ENCODE data around the gene SMAD5. TPM values are rescaled to one million over a fixed set of nuclear protein-coding genes. Genes with fewer than 3 reads are reported as not detected.

Gene SMAD5
- total and polyA plus RNA-seq, 2 of the 8 experiments (the other 6 are each of a cell fraction or from before 2014, with no cell fraction given) = 30.2 to 60.5 TPM

GRCh38 chr5:136153581-136154236, 21.1 kb downstream of the SMAD5 start:
- no peak for DNase-seq (ENCODE audit: low read depth in 1 of 2, low spot score in 2 of 2)
- Histone ChIP-seq H3K18ac (ENCODE audit: extremely low read depth, low read length) (no peak overlapping the region), H3K4me2 (ENCODE audit: insufficient read depth in 1 of 2, low read depth in 2 of 2, low read length in 2 of 2) (no peak overlapping the region), H2BK12ac (ENCODE audit: low read depth, low read length) (no peak overlapping the region), H2BK120ac (replicated peaks; ENCODE audit: low read depth, low read length) (no peak overlapping the region), H3K36me3 (ENCODE audit: control insufficient read depth in 2 of 4, insufficient read depth in 4 of 4, low read length in 3 of 4) (peaks cover 4 to 34% (median 20%) of the 10 kb centered on the region in 4 experiments; a peak in 7 of 8 replicates), H3K56ac (replicated peaks; ENCODE audit: insufficient read length, low read depth, low read length) (no peak overlapping the region), H2BK5ac (ENCODE audit: low read depth, low read length) (no peak overlapping the region), H3K9ac (replicated peaks in 1 of 4; ENCODE audit: extremely low read depth in 1 of 4, low read depth in 3 of 4, low read length in 3 of 4) (no peak overlapping the region), H3K23ac (ENCODE audit: insufficient read length) (no peak overlapping the region), H3K27me3 (replicated peaks in 1 of 4; ENCODE audit: control insufficient read depth in 3 of 4, extremely low read depth in 1 of 4, insufficient read depth in 3 of 4, low read length in 3 of 4) (no peaks in the 10 kb centered on the region), H3K4me1 (replicated peaks in 1 of 4; ENCODE audit: control insufficient read depth in 3 of 4, insufficient read depth in 4 of 4, low read length in 3 of 4) (no peaks in the 10 kb centered on the region), H3K9me3 (ENCODE audit: insufficient read depth in 2 of 2, low read depth in 1 of 2, low read length in 1 of 2) (peaks cover 0 to 3% of the 10 kb centered on the region in 2 experiments; a peak in 1 of 4 replicates), H2BK15ac (ENCODE audit: low read length) (no peak overlapping the region), H4K91ac (replicated peaks; ENCODE audit: insufficient read length, low read length) (no peak overlapping the region), H3K27ac (ENCODE audit: low read depth, low read length) (no peak overlapping the region), H3K4ac (replicated peaks; ENCODE audit: insufficient read length, low read depth, low read length) (no peak overlapping the region), H4K5ac (ENCODE audit: insufficient read length, low read depth, low read length) (no peak overlapping the region), H2AFZ (ENCODE audit: low read length) (no peak overlapping the region), H2AK5ac (ENCODE audit: low read depth, low read length) (no peak overlapping the region), H4K8ac (ENCODE audit: extremely low read depth, insufficient read depth, low read length) (no peak overlapping the region), H3K23me2 (ENCODE audit: low read depth, low read length) (no peaks in the 10 kb centered on the region; the same call in 1 of the 2 replicates), H4K20me1 (replicated peaks in 1 of 2; ENCODE audit: control insufficient read depth in 1 of 2, insufficient read depth in 2 of 2, low read length in 2 of 2) (peaks cover 9 to 13% of the 10 kb centered on the region in 2 experiments), H2BK20ac (ENCODE audit: low read length) (no peak overlapping the region), H3K79me1 (ENCODE audit: low read depth, low read length) (peaks cover 2% of the 10 kb centered on the region; the same call in 1 of the 2 replicates), H3K4me3 (ENCODE audit: extremely low read depth in 1 of 4, insufficient read depth in 2 of 4, low read depth in 3 of 4, low read length in 4 of 4) (no peak overlapping the region), H3K79me2 (ENCODE audit: control insufficient read depth in 1 of 2, insufficient read depth in 2 of 2, low read length in 2 of 2) (peaks cover 0 to 76% of the 10 kb centered on the region in 2 experiments; a peak in 3 of 4 replicates), H3K14ac (ENCODE audit: insufficient read length) (no peak overlapping the region)
- 91% methylated on average over 11 of the region's 11 CpGs; no CpG with 5 or more reads in 1 of the 2 experiments for WGBS, 2 experiments (ENCODE audit: extremely low coverage in 1 of 2, insufficient coverage in 1 of 2, insufficient read length in 1 of 2, insufficient replicate concordance in 2 of 2, low coverage in 1 of 2, low lambda C conversion rate in 2 of 2, missing lambda C conversion rate in 1 of 2)
- ChIA-PET CTCF (ENCODE audit: partially characterized antibody) (interaction anchor here (1.3 kb wide), 1 partner anchor 25 kb away, joined by 6 read pairs; no protein-coding TSS in a partner anchor), POLR2A (ENCODE audit: partially characterized antibody) (interaction anchor here (1.6 kb wide), 1 partner anchor 9 kb away, joined by 3 read pairs; no protein-coding TSS in a partner anchor)
- FAIRE-seq = no peak
- TF ChIP-seq TCF12 (IDR thresholded peaks at IDR 0.05; ENCODE audit: low read depth, low read length) (no peak), BRCA1 (IDR thresholded peaks at IDR 0.05; ENCODE audit: low read depth, low read length) (no peak), TEAD4 (IDR thresholded peaks at IDR 0.05; ENCODE audit: low read depth, low read length) (no peak), E2F6 (IDR thresholded peaks at IDR 0.05) (no peak), POLR2AphosphoS5 (IDR thresholded peaks at IDR 0.05; ENCODE audit: low read depth, low read length) (no peak), TBP (IDR thresholded peaks at IDR 0.05; ENCODE audit: low read depth, low read length) (no peak), BACH1 (IDR thresholded peaks at IDR 0.05; ENCODE audit: low read length) (no peak), TAF1 (IDR thresholded peaks at IDR 0.05; ENCODE audit: low read depth, low read length) (no peak), SP2 (IDR thresholded peaks at IDR 0.05; ENCODE audit: low read length) (no peak), EZH2 (IDR thresholded peaks at IDR 0.05; ENCODE audit: low read depth, low read length, severe bottlenecking) (no peak), CEBPB (IDR thresholded peaks at IDR 0.05; ENCODE audit: low read depth, low read length) (no peak), ATF3 (IDR thresholded peaks at IDR 0.05; ENCODE audit: insufficient read depth, low read depth, low read length) (no peak)

Data from H1 (cell line).